OCI-LY3 (cell line): ENCODE measurements around the gene MYO16.

Source experiments
- EZH2phosphoT487 ChIP-seq: fragments of 200-600 bp; shearing (Covaris generic); IDR thresholded peaks from 2 replicates; pipeline ENCODE4 v1.6.1; 2018; ENCODE audit warnings: antibody characterized with exemption, mixed run types, low read depth
- TF ChIP-seq, protein P1 (sequence below): fragments of 200-600, 300-600 bp; sonication (generic); IDR thresholded peaks from 2 replicates; pipeline ENCODE4 v1.5.1; 2014; ENCODE audit warnings: antibody characterized with exemption, low read length, low read depth

DNA sequence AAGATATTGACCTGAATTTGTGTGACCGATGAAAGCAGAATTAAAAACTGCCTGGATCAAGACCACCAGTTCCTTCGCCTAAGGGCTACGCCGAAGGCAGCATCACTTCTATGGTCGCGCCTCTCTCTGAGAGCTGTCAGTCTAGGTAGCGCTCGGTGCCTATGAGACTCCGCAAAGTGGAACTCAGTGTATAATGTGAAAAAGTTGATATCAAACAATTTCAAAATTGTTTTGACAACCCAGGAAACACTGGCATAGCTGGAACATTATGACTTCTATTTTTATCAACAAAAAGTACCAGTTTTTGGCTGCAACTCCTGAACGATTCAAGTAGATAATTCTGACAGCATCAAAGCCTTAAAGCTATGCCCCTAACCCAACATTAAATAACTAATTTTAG, 223.6 kb downstream of the MYO16 start:
- TF ChIP-seq, protein P1, sequence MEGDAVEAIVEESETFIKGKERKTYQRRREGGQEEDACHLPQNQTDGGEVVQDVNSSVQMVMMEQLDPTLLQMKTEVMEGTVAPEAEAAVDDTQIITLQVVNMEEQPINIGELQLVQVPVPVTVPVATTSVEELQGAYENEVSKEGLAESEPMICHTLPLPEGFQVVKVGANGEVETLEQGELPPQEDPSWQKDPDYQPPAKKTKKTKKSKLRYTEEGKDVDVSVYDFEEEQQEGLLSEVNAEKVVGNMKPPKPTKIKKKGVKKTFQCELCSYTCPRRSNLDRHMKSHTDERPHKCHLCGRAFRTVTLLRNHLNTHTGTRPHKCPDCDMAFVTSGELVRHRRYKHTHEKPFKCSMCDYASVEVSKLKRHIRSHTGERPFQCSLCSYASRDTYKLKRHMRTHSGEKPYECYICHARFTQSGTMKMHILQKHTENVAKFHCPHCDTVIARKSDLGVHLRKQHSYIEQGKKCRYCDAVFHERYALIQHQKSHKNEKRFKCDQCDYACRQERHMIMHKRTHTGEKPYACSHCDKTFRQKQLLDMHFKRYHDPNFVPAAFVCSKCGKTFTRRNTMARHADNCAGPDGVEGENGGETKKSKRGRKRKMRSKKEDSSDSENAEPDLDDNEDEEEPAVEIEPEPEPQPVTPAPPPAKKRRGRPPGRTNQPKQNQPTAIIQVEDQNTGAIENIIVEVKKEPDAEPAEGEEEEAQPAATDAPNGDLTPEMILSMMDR = no peak
- no peak for TF ChIP-seq EZH2phosphoT487
